WI38 (cell line): Measurements from ENCODE around the gene CLSTN2.

Source experiments
- H3K4me3 ChIP-seq: 2 replicates; pipeline ENCODE4 v1.5.1; 2011; ENCODE audit warnings: low read depth, mild to moderate bottlenecking, control low read depth, low read length
- CTCF ChIP-seq: IDR thresholded peaks from 2 replicates; pipeline ENCODE4 v1.5.1; 2012; ENCODE audit warnings: low read depth, mild to moderate bottlenecking, control low read depth, low read length

CLSTN2 gene

DNA sequence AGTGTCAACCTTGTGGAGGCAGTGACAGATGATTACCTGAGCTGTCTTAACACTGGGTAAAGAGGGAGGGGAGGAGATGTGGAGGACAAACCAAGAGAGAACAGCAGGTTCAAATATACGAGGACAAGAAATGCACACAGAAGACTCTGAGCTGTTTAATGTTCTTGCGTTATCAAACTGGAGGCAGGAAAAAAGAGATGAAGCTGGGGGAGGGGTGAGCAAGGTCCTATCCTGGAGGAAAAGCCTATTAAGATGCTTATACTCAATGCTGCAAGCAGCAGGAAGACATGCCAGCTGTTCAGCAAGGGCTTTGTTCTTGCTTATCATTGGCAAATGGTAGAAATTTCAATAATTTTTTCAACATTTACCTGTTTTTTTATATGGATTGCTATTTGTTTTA, 397.1 kb downstream of the CLSTN2 start:
- TF ChIP-seq CTCF, result no peak
- H3K4me3 ChIP-seq, result no peak overlapping the region

GRCh38 chr3:140334132-140334929, 399.3 kb downstream of the CLSTN2 start:
- no peak for TF ChIP-seq CTCF
- no peak overlapping the region for H3K4me3 ChIP-seq

GRCh38 chr3:140336465-140336864, 401.5 kb downstream of the CLSTN2 start:
- H3K4me3 ChIP-seq, result no peak overlapping the region
- TF ChIP-seq CTCF, result no peak

DNA sequence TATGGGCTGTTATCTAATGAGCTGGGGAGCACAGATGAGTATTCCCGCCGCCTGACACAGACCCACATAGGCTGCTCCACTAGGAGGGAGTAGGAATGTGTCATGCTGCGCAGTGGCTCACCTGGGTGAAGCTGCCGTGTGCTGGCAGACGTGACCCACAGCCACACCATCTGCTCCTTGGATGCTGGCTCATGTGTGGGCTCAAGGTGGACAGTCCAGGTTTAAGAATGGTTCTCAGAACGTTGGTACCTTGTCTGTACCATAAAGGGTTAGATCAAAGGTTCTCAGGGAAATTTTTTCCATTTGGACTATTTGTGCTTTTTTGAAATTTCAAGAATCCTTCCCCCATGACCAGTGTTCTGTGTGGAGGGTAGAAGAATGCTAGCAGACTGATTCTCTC, 403.9 kb downstream of the CLSTN2 start:
- TF ChIP-seq CTCF, result no peak
- no peak overlapping the region for H3K4me3 ChIP-seq

DNA sequence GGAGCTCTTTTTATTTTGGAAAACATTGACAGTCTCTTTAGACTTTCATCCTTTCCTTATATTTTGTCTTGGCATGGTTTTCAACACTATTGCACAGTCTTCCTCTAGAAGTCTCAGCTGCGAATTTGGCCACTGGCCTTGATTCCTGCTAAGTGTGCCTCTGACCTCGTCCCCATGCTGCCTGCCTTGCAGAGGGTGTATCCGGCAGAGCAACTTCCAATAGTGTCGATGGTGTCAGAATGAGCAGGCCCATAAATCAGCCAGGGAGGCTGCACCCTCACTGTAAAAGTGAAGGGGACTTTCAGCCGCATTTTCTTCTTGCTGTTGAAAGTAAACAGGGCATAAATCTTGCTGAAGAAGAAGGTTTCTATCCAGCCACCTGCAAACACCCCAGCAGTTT, 406.2 kb downstream of the CLSTN2 start:
- H3K4me3 ChIP-seq, result no peak overlapping the region
- no peak for TF ChIP-seq CTCF

DNA sequence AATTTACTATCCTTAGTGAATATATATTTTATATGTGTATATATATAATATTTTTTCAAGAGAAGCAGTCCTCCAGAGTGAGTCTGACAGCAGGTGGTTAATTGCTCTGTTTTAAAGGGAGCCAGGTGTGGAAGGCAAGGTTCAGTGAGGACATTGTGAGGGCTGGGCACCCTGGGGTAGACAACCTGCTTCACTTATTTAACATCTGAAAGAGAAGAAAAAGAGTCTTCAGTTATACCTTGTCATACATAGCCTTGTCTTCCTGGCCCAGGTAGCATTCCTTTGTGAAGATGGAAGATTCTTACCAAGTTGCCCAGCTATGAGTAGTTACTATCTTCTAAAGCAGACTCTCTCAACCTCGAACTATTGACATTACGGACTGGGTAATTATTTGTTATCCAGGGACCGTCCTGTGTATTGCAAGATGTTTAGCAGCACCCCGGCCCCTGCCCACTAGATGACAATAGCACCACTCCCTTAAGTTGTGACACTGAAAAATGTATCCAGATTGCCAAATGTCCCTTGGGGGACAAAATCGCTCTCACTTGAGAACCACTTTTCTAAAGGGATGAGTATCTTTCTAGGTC, 406.9 kb downstream of the CLSTN2 start:
- no peak overlapping the region for H3K4me3 ChIP-seq
- TF ChIP-seq CTCF, result no peak

GRCh38 chr3:140342668-140343067, 407.7 kb downstream of the CLSTN2 start:
- H3K4me3 ChIP-seq, result no peak overlapping the region
- no peak for TF ChIP-seq CTCF
